GM11168 (cell line): ENCODE measurements around the gene FAM174A.

ENCODE experiments used
- in situ Hi-C: fragments of 300-500 bp; cut with MboI; formaldehyde crosslinking; loops from one replicate; pipeline ENCODE4 v1.12.0; 2022; ENCODE audit warnings: low sequenced_read_pairs; ENCODE audit not compliant: unreplicated experiment

FAM174A gene

GRCh38 chr5:100535060-100536005 is at the start of gene FAM174A:
TSS of gene FAM174A (plus strand) at chr5:100535374. CDS start at chr5:100535531, 157 bp downstream.
- in situ Hi-C loops, result no loop called here

- in situ Hi-C loops, result no loop called here
Measured at GRCh38 chr5:100493996-100494395, 41.2 kb upstream of the FAM174A start.

GRCh38 chr5:100496296-100496695 is 38.9 kb upstream of the FAM174A start:
- in situ Hi-C loops, result no loop called here

- in situ Hi-C loops, result no loop called here
Measured at GRCh38 chr5:100502684-100503083, 32.5 kb upstream of the FAM174A start.

- in situ Hi-C loops, result no loop called here
Measured at GRCh38 chr5:100505984-100506670, 29.0 kb upstream of the FAM174A start.

- in situ Hi-C loops, result no loop called here
Measured at GRCh38 chr5:100516285-100516684, 18.9 kb upstream of the FAM174A start.

- in situ Hi-C loops, result no loop called here
Measured at GRCh38 chr5:100517301-100517974, 17.7 kb upstream of the FAM174A start.

- in situ Hi-C loops, result no loop called here
Measured at GRCh38 chr5:100518377-100518776, 16.8 kb upstream of the FAM174A start.

- in situ Hi-C loops, result no loop called here
Measured at GRCh38 chr5:100519075-100519474, 16.1 kb upstream of the FAM174A start.

GRCh38 chr5:100520348-100520747 is 14.8 kb upstream of the FAM174A start:
- in situ Hi-C loops, result no loop called here

- in situ Hi-C loops, result no loop called here
Measured at GRCh38 chr5:100537946-100538345, 2.8 kb downstream of the FAM174A start.

- in situ Hi-C loops, result no loop called here
Measured at GRCh38 chr5:100539519-100539918, 4.3 kb downstream of the FAM174A start.

GRCh38 chr5:100542086-100542485 is 6.9 kb downstream of the FAM174A start:
- in situ Hi-C loops, result no loop called here

GRCh38 chr5:100546001-100546400 is 10.8 kb downstream of the FAM174A start:
- in situ Hi-C loops, result no loop called here

GRCh38 chr5:100550531-100551051 is 15.4 kb downstream of the FAM174A start:
- in situ Hi-C loops, result no loop called here

GRCh38 chr5:100551183-100551582 is 16.0 kb downstream of the FAM174A start:
- in situ Hi-C loops, result no loop called here

GRCh38 chr5:100553209-100553608 is 18.0 kb downstream of the FAM174A start:
- in situ Hi-C loops, result no loop called here

- in situ Hi-C loops, result no loop called here
Measured at GRCh38 chr5:100560860-100561259, 25.7 kb downstream of the FAM174A start.

- in situ Hi-C loops, result no loop called here
Measured at GRCh38 chr5:100562821-100563220, 27.6 kb downstream of the FAM174A start.

GRCh38 chr5:100566382-100567141 is 31.4 kb downstream of the FAM174A start:
- in situ Hi-C loops, result no loop called here
